HG02943 (cell line): Measurements from ENCODE around the gene GUK1.
"Not testable (repeated sequence)": the region's sequence is repeated elsewhere in the genome, so short reads cannot be mapped to it uniquely, and the experiment has no call there.

Experiments used
- ATAC-seq: cut with Tn5 transposase; IDR thresholded peaks from one replicate; pipeline ENCODE4 v1.9.1; 2021; ENCODE audit warnings: mild to moderate bottlenecking, low read depth, moderate library complexity; ENCODE audit not compliant: unreplicated experiment

The GUK1 gene

DNA sequence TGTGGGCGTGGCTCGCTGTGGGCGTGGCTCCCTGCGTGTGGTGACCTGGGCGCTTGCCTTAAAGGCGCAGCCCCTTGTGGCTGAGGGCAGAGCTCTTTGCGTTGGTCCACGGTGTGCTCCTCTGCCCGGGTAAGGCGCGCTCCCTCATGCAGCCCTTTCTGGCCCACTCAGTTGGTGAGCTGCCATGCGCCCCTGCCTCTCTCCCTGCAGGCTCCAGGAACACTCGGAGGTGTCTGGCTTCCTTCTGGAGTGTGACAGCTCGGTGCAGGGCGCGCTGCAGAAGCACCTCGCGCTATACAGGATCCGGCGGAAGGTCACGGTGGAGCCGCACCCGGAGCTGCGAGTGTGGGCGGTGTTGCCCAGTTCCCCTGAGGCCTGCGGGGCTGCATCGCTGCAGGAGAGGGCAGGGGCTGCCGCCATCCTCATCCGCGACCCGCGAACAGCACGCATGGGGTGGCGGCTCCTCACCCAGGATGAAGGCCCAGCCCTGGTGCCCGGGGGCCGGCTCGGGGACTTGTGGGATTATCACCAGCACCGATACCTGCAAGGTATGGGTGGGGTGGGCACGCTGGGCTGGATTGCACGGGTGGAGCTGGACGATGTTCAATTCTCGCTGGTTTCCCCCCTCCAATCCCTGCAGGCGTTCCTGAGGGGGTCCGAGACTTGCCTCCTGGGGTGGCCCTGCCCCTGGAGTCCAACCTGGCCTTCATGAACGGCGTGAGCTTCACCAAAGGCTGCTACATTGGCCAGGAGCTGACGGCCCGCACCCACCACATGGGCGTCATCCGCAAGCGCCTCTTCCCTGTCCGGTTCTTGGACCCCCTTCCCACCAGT lies 34.6 kb downstream of the GUK1 start:
- ATAC-seq = no peak

DNA sequence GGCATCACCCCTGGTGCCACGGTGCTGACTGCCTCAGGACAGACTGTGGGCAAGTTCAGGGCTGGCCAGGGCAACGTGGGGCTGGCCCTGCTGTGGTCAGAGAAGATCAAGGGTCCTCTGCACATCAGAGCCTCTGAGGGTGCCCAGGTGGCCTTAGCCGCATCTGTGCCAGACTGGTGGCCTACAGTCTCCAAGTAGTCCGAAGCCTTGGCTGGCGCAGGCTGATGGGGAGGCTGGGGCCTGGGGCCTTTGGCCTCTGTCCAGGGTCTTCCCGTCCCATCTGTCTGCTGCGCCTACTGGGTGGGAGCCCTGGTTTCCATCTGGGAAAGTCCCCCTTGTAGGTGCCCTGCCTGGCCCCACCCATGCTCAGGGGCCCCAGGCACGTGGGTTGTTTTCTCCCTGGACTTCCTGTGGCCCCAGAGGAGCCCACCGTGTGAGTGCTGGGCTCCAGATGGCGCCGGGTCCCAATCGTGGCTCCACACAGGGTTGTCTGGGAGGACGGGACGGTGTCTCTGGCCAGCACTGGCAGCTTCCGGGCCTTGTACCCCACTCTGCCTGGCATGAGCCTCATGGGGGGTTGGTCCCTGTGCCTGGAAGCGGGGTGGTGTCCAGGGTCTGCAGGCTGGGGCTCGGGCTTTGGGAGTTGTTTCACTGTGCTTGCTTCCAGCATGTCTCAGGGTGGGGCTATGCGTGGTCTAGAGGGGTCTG lies 35.4 kb downstream of the GUK1 start:
- no peak for ATAC-seq

DNA sequence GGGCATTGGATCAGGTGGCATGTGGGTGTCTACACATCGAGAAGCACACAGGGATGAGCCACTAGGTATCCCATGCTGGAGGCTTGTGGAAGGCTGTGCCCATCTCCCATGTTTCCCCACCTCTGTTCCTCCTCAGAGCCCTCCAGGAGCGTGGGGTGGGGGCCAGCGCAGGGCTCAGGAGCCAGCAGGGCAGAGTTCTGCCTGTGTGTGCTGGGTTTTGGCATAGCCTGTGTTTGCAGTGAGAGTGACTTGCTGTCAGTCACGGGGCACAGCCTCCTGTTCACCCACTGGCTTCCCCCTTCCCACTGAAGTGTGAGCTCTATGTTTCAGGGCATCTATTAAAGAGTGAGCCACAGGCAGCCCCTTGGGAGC lies 35.9 kb downstream of the GUK1 start:
- no peak for ATAC-seq

DNA sequence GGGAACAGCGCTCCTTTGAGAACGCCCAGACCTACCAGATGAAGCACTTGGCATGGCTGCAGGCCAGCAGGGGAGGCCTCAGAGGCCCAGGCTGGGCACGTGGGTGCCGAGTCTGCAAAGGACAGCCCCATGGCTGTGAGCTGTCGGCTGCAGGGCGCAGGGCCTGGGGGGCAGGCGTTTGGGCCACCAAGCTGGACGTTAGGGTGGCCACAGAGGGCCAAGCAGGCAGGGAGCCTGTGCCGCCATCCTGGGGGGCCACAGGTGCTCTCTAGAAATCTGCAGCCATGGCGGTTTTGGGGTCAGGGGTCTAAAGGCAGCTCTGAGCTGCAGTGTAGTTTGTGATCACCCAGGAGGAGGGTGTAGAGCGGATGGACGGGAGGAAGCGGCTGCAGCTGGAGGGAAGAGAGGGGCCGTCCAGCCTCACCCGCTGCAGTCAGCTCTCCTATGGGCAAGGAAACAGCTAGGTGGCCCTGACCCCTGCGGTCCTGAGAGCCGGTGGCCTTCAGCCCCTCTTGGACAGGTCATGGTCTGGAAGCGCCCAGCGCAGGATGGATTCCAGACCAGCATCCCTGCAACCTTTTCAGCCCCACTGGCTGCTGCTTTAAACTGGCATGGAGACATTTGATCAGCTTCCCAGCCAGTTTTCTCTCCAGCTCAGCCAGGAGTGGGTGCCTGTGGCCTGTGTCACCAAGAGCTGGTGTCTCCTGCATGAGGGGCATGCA lies 36.5 kb downstream of the GUK1 start:
- ATAC-seq = no peak

DNA sequence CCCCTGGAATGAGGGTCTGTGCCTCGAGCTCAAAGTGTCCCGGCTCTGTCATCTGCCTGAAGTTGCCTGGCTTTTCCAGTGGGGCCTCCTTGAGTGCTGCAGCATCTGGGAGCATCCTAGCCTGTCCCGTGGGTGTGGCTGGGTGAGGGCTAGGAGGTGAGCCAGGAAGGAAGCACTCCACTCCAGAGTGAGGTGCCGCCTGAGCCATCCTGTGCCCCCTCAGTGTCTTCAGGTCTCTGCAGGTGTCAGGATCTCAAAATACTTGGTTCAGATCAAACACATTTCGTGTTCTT lies 37.0 kb downstream of the GUK1 start:
- no peak for ATAC-seq

DNA sequence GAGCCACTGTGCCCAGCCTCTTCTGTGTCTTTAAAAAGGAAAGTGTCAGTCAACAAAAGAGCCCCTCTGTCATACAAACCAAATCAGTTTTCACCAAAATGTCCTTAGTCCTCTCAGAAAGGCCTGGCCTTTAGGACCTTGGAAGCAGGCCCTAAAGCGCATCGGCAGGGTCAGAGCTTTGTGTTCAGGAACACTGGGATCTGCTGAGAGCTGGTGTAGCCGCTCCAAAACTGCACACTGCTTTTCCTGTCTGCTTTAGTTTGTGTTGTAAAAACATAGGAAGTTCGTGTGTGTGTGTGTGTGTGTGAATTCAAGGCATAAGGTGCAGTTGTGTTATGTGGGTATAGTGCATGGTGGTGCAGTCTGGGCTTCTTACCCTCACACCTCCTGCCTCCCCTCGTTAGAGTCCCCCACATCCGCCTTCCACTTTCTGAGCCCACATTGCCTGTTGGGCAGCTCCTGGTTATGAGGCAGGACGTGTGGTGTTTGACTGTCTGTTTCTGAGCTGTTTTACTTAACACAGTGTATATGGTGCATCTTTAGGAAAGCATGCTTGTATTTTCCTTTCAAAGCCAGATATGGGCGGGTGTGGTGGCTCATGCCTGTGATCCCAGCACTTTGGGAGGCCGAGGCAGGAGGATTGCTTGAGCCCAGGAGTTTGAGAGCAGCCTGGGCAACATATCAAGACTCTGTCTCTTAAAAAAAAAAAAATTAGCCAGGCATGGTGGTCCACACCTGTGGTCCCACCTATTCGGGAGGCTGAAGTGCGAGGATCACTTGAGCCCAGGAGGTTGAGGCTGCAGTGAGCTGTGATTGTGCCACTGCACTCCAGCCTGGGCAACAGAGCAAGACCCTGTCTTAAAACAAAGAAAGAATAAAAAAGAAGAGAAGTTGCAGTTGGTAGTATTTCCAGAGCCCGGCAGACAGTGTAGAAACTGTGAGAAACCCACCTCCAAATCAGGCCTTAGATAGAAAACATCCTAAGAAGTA lies 37.9 kb downstream of the GUK1 start:
- no peak for ATAC-seq

DNA sequence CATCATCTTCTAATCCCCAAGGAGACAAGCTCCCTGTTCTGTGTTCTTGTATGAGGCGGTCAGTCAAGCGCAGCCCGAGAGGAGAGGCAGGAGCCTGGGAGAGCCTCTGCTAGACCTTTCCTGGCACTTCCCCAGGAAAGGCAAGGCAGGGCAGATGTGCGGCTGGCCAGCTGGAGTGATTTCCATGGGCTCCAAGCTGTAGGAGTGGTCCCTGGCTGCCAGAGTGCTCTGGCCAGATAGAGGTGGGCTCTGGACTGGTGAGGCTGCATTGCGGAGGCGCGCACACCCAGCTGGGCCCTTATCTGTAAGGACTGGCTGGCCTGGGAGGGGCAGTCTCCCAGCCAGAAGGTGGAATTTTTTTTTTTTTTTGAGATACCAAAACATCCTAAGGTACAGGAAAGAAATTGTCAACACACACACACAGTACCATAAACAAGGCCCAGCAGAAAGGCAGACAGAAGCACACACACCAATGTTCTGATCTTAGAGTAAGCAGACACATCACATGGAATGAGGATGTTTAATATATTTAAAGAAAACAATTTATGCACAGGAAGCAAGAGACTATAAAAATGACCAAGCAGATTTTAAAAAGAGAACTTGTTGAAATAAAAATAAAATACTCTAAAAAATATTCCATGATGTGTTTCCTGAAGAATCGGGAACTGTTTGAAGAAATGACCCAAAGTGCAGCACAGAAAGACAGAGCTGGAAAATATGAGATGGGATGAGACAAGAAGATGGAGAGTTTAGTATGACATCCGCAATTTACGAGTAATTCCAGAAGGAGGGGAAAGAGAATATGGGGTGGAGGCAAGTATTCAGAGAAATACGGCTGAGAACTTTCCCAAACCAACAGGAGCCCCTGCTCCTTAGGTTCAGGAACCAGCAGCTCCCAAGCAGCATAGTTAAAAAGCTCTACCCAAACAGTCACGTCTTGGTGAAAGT lies 38.9 kb downstream of the GUK1 start:
- ATAC-seq = no peak

DNA sequence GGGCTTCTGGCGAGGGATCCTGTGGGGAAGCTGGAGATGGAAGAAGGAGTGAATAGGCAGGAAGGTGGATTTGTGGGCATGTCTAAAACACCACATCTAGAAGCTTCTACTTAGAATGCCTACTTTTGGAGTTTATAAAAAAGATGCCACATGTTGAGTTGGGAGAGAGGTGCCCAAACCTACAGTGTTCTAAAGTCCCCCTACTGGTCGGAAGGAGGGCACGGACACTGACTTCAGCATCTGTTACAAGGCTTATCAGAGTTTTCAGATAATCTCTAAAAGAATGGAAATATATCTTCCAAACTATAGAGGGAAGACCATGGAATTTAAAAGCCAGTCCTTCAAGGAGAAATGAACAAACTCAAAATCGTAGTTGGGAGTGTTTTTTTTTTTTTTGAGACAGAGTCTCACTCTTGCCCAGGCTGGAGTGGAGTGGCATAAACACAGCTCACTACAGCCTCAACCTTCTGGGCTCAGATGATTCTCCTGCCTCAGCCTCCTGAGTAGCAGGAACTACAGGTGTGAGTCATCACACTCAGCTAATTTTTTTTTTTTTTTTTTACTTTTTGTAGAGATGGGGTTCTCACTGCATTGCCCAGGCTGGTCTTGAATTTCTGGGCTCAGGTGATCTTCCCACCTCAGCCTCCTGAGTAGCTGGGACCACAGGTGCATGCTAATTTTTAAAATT lies 40.3 kb downstream of the GUK1 start:
- ATAC-seq = no peak

DNA sequence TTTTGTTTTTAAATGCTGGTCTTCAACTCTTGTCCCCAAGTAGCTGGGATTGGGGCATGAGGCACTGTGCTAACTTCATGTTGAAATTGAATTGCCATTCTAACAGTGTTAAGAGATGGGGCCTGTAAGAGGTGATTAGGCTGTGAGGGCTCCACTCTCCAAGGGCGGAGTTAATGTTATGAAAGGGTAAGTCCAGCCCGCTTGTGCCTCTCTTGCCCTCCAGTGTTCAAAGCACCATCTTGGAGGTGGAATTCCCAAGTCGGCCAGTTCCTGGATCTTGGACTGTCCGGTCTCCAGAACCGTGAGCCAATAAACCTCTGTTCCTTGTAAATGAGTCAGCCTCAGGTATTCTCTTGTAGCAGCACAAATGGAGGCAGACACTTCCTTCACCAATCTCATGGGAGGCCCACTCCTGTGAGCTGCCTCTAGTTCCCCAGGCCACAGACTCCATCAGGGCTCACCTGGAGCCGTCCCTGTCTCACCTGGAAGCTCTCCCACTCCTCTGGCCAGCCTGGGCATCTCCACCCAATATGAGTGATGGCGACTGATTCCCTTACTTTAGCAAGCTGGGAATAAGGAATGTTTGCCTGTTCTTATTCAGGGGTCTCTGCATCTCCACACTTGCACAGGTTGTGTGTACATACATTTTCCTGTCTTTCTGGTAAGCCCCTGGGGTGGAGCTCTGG lies 41.0 kb downstream of the GUK1 start:
- no peak for ATAC-seq

DNA sequence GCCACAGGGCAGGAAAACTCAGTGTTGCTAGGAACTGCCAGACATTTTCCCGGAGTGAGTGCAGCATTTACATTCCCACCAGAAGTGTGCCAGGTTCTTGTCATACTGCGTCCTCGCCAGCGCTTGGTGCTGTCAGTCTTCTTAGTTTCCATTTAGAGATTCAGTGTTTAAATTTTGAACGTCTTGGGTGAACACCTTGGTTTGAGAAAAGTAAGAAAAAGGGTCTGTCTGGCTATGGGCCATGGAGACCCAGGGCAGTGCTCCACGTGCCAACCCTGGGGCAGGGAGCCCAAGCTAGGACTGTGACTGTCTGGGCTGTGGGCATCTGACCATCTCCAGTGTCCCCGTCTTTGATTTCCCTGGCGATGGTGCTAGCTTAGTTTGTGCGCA lies 41.6 kb downstream of the GUK1 start:
- no peak for ATAC-seq

DNA sequence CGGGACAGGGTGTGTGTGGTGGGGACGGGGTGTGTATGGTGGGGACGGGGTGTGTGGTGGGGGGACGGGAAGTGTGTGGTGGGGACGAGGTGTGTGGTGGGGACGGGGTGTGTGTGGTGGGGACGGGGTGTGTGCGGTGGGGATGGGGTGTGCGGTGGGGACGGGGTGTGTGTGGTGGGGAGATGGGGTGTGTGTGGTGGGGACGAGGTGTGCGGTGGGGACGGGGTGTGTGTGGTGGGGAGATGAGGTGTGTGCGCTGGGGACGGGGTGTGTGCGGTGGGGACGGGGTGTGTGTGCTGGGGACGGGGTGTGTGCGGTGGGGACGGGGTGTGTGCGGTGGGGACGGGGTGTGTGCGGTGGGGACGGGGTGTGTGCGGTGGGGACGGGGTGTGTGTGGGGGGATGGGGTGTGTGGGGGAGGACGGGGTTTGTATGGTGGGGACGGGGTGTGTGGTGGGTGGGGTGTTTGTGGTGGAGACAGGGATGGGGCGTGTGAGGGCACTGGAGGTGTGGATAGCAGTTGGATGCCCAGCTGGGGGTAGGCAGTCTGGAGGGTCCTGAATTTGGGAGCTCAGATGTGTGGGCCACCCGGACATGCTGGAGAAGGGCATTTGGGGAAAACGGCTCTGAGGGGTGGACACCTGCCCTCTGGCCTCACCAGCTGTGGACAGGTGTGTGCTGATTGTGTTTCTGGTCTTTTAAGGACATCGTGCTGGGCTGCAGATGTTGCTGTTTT lies 42.4 kb downstream of the GUK1 start:
- no peak for ATAC-seq

DNA sequence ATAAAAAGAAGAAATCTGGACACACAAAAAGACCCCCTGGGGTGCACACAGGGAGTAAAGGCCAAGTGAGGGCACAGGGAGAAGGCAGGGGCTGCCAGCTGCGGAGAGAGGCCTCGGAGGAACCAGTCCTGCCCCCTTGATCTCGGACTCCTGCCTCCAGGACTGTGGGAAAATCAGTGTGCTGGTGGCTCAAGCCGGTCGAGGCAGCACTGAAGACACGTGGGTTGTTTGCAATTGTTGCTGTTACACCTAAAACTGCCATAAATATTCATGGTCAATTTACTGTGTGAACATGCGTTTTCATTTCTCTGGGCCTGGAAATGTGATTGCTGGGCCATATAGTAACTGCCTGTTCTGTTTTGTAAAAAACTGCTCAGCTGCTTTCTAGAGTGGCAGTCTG lies 44.1 kb downstream of the GUK1 start:
- no peak for ATAC-seq

DNA sequence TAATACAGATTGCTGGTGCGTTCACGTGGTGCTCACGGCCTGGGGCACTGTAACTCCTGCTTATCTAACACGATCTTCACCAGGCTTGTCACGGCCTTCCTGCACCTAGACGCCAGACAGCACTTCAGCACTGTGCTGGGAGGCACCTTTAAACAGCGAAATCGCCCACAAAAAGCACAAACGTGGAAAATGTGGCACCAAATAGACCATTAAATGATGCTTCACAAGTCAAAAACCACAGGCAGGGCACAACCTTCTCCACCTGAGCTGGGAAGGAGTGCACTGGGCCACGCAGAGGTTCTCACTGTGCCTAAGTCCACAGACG lies 45.5 kb downstream of the GUK1 start:
- no peak for ATAC-seq

DNA sequence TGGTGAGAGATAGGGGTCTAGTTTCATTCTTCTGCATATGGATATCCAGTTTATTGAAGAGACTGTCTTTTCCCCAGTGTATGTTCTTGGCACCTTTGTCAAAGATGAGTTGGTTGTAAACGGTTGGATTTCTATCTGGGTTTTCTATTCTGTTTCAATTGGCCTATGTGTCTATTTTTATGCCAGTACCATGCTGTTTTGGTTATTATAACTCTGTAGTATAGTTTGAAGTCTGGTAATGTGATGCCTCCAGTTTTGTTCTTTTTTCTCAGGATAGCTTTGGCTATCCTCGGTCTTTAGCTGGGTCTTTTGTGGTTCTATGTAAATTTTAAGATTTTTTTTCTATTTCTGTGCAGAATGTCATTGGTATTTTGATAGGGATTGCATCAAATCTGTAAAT lies 48.2 kb downstream of the GUK1 start:
- ATAC-seq = not testable (repeated sequence)

DNA sequence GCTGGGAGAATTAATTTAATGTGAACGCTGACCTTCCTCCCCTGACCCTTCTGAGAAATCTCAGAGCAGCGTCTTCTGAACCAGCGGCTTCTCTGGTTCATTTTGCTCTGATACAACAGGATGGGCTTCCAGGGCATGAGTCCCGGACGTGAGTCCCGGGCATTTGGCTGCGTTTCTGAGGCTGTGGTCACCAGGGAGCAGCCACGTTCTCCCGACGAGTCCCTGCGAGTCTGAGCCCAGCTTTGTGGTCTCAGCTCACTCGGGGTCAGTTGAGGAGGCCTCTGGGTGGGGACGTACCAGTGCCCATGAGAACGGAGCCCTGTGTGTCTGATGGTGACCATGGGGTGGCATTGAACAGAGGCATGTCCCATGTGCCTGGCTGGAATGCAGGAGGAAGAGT lies 50.1 kb downstream of the GUK1 start:
- no peak for ATAC-seq

DNA sequence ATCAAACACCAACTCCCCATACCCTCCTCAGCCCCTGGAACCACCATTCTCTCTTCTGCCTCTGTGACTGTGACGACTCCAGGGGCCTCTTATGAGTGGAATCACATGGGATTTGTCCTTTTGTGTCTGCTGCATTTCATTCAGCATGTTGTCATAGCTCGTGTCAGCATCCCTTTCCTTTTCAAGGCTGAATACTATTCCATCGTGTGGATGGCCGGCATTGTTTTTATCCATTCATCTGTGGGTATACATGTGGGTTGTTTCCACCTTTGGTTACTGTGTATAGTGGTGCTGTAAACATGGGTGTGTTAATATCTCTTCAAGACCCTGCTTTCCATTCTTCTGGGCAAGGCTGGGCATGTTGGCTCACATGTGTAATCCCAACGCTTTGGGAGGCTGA lies 50.7 kb downstream of the GUK1 start:
- no peak for ATAC-seq

DNA sequence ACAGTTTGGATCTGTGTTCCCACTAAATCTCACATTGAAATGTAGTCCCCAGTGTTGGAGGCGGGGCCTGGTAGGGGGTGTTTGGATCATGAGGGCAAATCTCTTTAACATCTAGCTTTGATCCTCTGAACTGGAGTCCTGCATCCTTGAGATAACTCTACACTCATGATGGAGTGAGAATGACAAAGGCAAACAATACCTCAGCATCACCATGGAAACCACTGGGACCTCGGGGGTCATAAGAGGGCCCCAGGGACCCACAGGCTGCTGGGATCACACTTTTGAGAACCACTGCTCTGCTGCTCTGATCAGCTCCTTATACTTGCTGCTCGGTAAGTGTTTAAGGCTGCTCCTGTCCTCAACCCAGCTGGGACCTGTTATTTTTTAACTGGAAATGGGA lies 54.4 kb downstream of the GUK1 start:
- no peak for ATAC-seq
